Adipocyte (in vitro differentiated cells): ENCODE results near the gene NOL9.

Experiments used
- DNase-seq: peaks from one replicate; pipeline ENCODE4 v3.0.0-alpha.2; 2015; ENCODE audit warnings: low read depth
- H3K27me3 ChIP-seq: replicated peaks from 2 replicates; pipeline ENCODE4 v1.7.0; 2013; ENCODE audit warnings: mild to moderate bottlenecking, low read length, moderate library complexity; ENCODE audit not compliant: control insufficient read depth, insufficient read depth
- H3K36me3 ChIP-seq: 2 replicates; pipeline ENCODE4 v1.7.0; 2013; ENCODE audit warnings: low read length, mild to moderate bottlenecking, moderate library complexity; ENCODE audit not compliant: control insufficient read depth, insufficient read depth, severe bottlenecking
- H3K4me1 ChIP-seq: 2 replicates; pipeline ENCODE4 v1.7.0; 2013; ENCODE audit warnings: mild to moderate bottlenecking, low read length, moderate library complexity; ENCODE audit not compliant: control insufficient read depth, insufficient read depth
- H3K4me3 ChIP-seq: 2 replicates; pipeline ENCODE4 v1.7.0; 2013; ENCODE audit warnings: mild to moderate bottlenecking, low read length, moderate library complexity
- H3K9ac ChIP-seq: 2 replicates; pipeline ENCODE4 v1.7.0; 2013; ENCODE audit warnings: mild to moderate bottlenecking, low read length, moderate library complexity
- H3K9me3 ChIP-seq: 2 replicates; pipeline ENCODE4 v1.7.0; 2013; ENCODE audit warnings: mild to moderate bottlenecking, low read length, moderate library complexity; ENCODE audit not compliant: control insufficient read depth

Gene NOL9

GRCh38 chr1:6507037-6507428 is 47.3 kb downstream of the NOL9 start:
- Histone ChIP-seq H3K27me3 (peaks cover 32% of the 10 kb centered on the region), H3K4me3 (no peak overlapping the region), H3K9ac (no peak overlapping the region), H3K9me3 (no peaks in the 10 kb centered on the region), H3K4me1 (peaks cover 4% of the 10 kb centered on the region), H3K36me3 (no peaks in the 10 kb centered on the region)
- DNase-seq, result no peak

GRCh38 chr1:6506210-6507036 is 47.9 kb downstream of the NOL9 start:
- H3K9ac ChIP-seq, result no peak overlapping the region
- no peaks in the 10 kb centered on the region for H3K9me3 ChIP-seq
- DNase-seq, result no peak
- no peaks in the 10 kb centered on the region for H3K36me3 ChIP-seq
- peaks cover 32% of the 10 kb centered on the region for H3K27me3 ChIP-seq
- H3K4me1 ChIP-seq, result peaks cover 10% of the 10 kb centered on the region
- H3K4me3 ChIP-seq, result no peak overlapping the region

GRCh38 chr1:6505367-6506209 is 48.7 kb downstream of the NOL9 start:
- DNase-seq, result no peak
- H3K4me3 ChIP-seq, result no peak overlapping the region
- no peak overlapping the region for H3K9ac ChIP-seq
- H3K27me3 ChIP-seq, result peaks cover 32% of the 10 kb centered on the region
- H3K9me3 ChIP-seq, result no peaks in the 10 kb centered on the region
- peaks cover 16% of the 10 kb centered on the region for H3K4me1 ChIP-seq
- H3K36me3 ChIP-seq, result no peaks in the 10 kb centered on the region

GRCh38 chr1:6504887-6505286 is 49.4 kb downstream of the NOL9 start:
- DNase-seq, result no peak
- peaks cover 32% of the 10 kb centered on the region for H3K27me3 ChIP-seq
- H3K36me3 ChIP-seq, result no peaks in the 10 kb centered on the region
- H3K4me3 ChIP-seq, result no peak overlapping the region
- H3K4me1 ChIP-seq, result peaks cover 16% of the 10 kb centered on the region
- H3K9me3 ChIP-seq, result no peaks in the 10 kb centered on the region
- H3K9ac ChIP-seq, result no peak overlapping the region

- H3K4me1 ChIP-seq, result peaks cover 16% of the 10 kb centered on the region
- no peak for DNase-seq
- no peaks in the 10 kb centered on the region for H3K9me3 ChIP-seq
Observed at GRCh38 chr1:6503884-6504602, 50.3 kb downstream of the NOL9 start.

GRCh38 chr1:6502000-6502891 is 52.1 kb downstream of the NOL9 start:
- peak; percentile 45 for DNase-seq
- no peaks in the 10 kb centered on the region for H3K9me3 ChIP-seq
- H3K9ac ChIP-seq, result no peak overlapping the region
- peaks cover 16% of the 10 kb centered on the region for H3K4me1 ChIP-seq
- H3K27me3 ChIP-seq, result peaks cover 20% of the 10 kb centered on the region
- H3K4me3 ChIP-seq, result no peak overlapping the region
- H3K36me3 ChIP-seq, result no peaks in the 10 kb centered on the region

More at GRCh38 chr1:6503884-6504602, 50.3 kb downstream of the NOL9 start:
- peaks cover 32% of the 10 kb centered on the region for H3K27me3 ChIP-seq
- no peak overlapping the region for H3K9ac ChIP-seq
- H3K4me3 ChIP-seq, result no peak overlapping the region
- H3K36me3 ChIP-seq, result no peaks in the 10 kb centered on the region

GRCh38 chr1:6501279-6501813 is 53.0 kb downstream of the NOL9 start:
- no peak overlapping the region for H3K4me3 ChIP-seq
- no peak for DNase-seq
- peaks cover 11% of the 10 kb centered on the region for H3K27me3 ChIP-seq
- H3K9ac ChIP-seq, result no peak overlapping the region
- H3K9me3 ChIP-seq, result no peaks in the 10 kb centered on the region
- H3K4me1 ChIP-seq, result peaks cover 19% of the 10 kb centered on the region
- H3K36me3 ChIP-seq, result no peaks in the 10 kb centered on the region

GRCh38 chr1:6500544-6501278 is 53.6 kb downstream of the NOL9 start:
- no peaks in the 10 kb centered on the region for H3K9me3 ChIP-seq
- no peak overlapping the region for H3K4me3 ChIP-seq
- peaks cover 19% of the 10 kb centered on the region for H3K4me1 ChIP-seq
- DNase-seq, result peak; percentile 16
- no peak overlapping the region for H3K9ac ChIP-seq
- no peaks in the 10 kb centered on the region for H3K36me3 ChIP-seq
- peaks cover 9% of the 10 kb centered on the region for H3K27me3 ChIP-seq

- Histone ChIP-seq H3K9ac (no peak overlapping the region), H3K4me3 (no peak overlapping the region), H3K9me3 (no peaks in the 10 kb centered on the region), H3K36me3 (no peaks in the 10 kb centered on the region), H3K4me1 (peaks cover 19% of the 10 kb centered on the region), H3K27me3 (no peaks in the 10 kb centered on the region)
- DNase-seq, result no peak
Observed at GRCh38 chr1:6499296-6499695, 55.0 kb downstream of the NOL9 start.
